ENCODE data around the gene ASB8. TPM values are rescaled to one million over a fixed set of nuclear protein-coding genes. Genes with fewer than 3 reads are reported as not detected.
"Not testable (repeated sequence)": the region's sequence is repeated elsewhere in the genome, so short reads cannot be mapped to it uniquely, and the experiment has no call there.

Gene ASB8
- total RNA-seq, 1 experiment from 2014 or later, result 42.7 TPM

- H3K79me2 ChIP-seq (ENCODE audit: low read length), result peaks cover 23% of the 10 kb centered on the region
- H3K9me3 ChIP-seq (ENCODE audit: low read length); H4K20me1 ChIP-seq (ENCODE audit: insufficient read depth, low read depth, low read length); H3K4me3 ChIP-seq (ENCODE audit: low read length); H3K27me3 ChIP-seq (ENCODE audit: low read length); H3K36me3 ChIP-seq (ENCODE audit: insufficient read depth, low read length); H3K27ac ChIP-seq (ENCODE audit: low read length); H3K9me2 ChIP-seq (replicated peaks; ENCODE audit: insufficient read depth, low read length); H3K4me2 ChIP-seq (ENCODE audit: low read depth, low read length, poor library complexity, severe bottlenecking); H2AFZ ChIP-seq (ENCODE audit: low read length); H3K9ac ChIP-seq (ENCODE audit: low read length); DNase-seq: not testable (repeated sequence)
- peaks cover 26% of the 10 kb centered on the region for H3K4me1 ChIP-seq (ENCODE audit: low read length)
Observed at GRCh38 chr12:48111312-48111693, 46.0 kb downstream of the ASB8 start.

- DNase-seq, result no peak
Observed at GRCh38 chr12:48110691-48111311, 46.5 kb downstream of the ASB8 start.

GRCh38 chr12:48109424-48109823, 47.9 kb downstream of the ASB8 start:
- H3K9me3 ChIP-seq (ENCODE audit: low read length), result no peaks in the 10 kb centered on the region
- no peaks in the 10 kb centered on the region for H3K9me2 ChIP-seq (replicated peaks; ENCODE audit: insufficient read depth, low read length)
- H3K36me3 ChIP-seq (ENCODE audit: insufficient read depth, low read length), result no peaks in the 10 kb centered on the region
- no peak for DNase-seq
- no peak overlapping the region for H3K4me3 ChIP-seq (ENCODE audit: low read length)
- H3K79me2 ChIP-seq (ENCODE audit: low read length), result peaks cover 33% of the 10 kb centered on the region
- H2AFZ ChIP-seq (ENCODE audit: low read length), result no peak overlapping the region
- H4K20me1 ChIP-seq (ENCODE audit: insufficient read depth, low read depth, low read length), result no peaks in the 10 kb centered on the region
- no peak overlapping the region for H3K9ac ChIP-seq (ENCODE audit: low read length)
- no peak overlapping the region for H3K27ac ChIP-seq (ENCODE audit: low read length)
- no peaks in the 10 kb centered on the region for H3K27me3 ChIP-seq (ENCODE audit: low read length)
- H3K4me2 ChIP-seq (ENCODE audit: low read depth, low read length, poor library complexity, severe bottlenecking), result no peak overlapping the region
- peaks cover 22% of the 10 kb centered on the region for H3K4me1 ChIP-seq (ENCODE audit: low read length)

More at GRCh38 chr12:48110691-48111311, 46.5 kb downstream of the ASB8 start:
- no peaks in the 10 kb centered on the region for H3K9me3 ChIP-seq (ENCODE audit: low read length)
- no peak overlapping the region for H3K4me2 ChIP-seq (ENCODE audit: low read depth, low read length, poor library complexity, severe bottlenecking)
- H4K20me1 ChIP-seq (ENCODE audit: insufficient read depth, low read depth, low read length), result no peaks in the 10 kb centered on the region
- peaks cover 21% of the 10 kb centered on the region for H3K4me1 ChIP-seq (ENCODE audit: low read length)
- H2AFZ ChIP-seq (ENCODE audit: low read length), result no peak overlapping the region
- H3K9me2 ChIP-seq (replicated peaks; ENCODE audit: insufficient read depth, low read length), result no peaks in the 10 kb centered on the region
- H3K27ac ChIP-seq (ENCODE audit: low read length), result no peak overlapping the region
- peaks cover 20% of the 10 kb centered on the region for H3K79me2 ChIP-seq (ENCODE audit: low read length)
- no peaks in the 10 kb centered on the region for H3K27me3 ChIP-seq (ENCODE audit: low read length)
- no peak overlapping the region for H3K9ac ChIP-seq (ENCODE audit: low read length)
- H3K4me3 ChIP-seq (ENCODE audit: low read length), result no peak overlapping the region
- no peaks in the 10 kb centered on the region for H3K36me3 ChIP-seq (ENCODE audit: insufficient read depth, low read length)

GRCh38 chr12:48106681-48107613, 50.4 kb downstream of the ASB8 start:
- H2AFZ ChIP-seq (ENCODE audit: low read length), result peak overlapping the region; percentile 44; the same call in 1 of the 2 replicates
- DNase-seq, result peak; percentile 69
- H3K4me2 ChIP-seq (ENCODE audit: low read depth, low read length, poor library complexity, severe bottlenecking), result peak overlapping the region; percentile 94
- no peaks in the 10 kb centered on the region for H4K20me1 ChIP-seq (ENCODE audit: insufficient read depth, low read depth, low read length)
- H3K36me3 ChIP-seq (ENCODE audit: insufficient read depth, low read length), result no peaks in the 10 kb centered on the region
- peak overlapping the region; percentile 77 for H3K4me3 ChIP-seq (ENCODE audit: low read length)
- H3K27me3 ChIP-seq (ENCODE audit: low read length), result no peaks in the 10 kb centered on the region
- H3K9me3 ChIP-seq (ENCODE audit: low read length), result no peaks in the 10 kb centered on the region
- H3K9ac ChIP-seq (ENCODE audit: low read length), result peak overlapping the region; percentile 92
- H3K27ac ChIP-seq (ENCODE audit: low read length), result peak overlapping the region; percentile 91
- H3K4me1 ChIP-seq (ENCODE audit: low read length), result peaks cover 45% of the 10 kb centered on the region
- peaks cover 56% of the 10 kb centered on the region for H3K79me2 ChIP-seq (ENCODE audit: low read length)
- no peaks in the 10 kb centered on the region for H3K9me2 ChIP-seq (replicated peaks; ENCODE audit: insufficient read depth, low read length)

GRCh38 chr12:48105867-48106680, 51.2 kb downstream of the ASB8 start, which contains the start of gene SENP1:
Gene SENP1, minus strand, starts transcription at chr12:48106079. Its CDS starts 4,607 bp downstream, at chr12:48101472.
- H3K9me3 ChIP-seq (ENCODE audit: low read length), result no peaks in the 10 kb centered on the region
- peak within 1 kb of the TSS; percentile 58; the same call in 1 of the 2 replicates for H2AFZ ChIP-seq (ENCODE audit: low read length)
- peak within 1 kb of the TSS; percentile 94 for H3K4me2 ChIP-seq (ENCODE audit: low read depth, low read length, poor library complexity, severe bottlenecking)
- H3K79me2 ChIP-seq (ENCODE audit: low read length), result peaks cover 64% of the 10 kb centered on the region
- peak; percentile 97 for DNase-seq
- no peaks in the 10 kb centered on the region for H3K9me2 ChIP-seq (replicated peaks; ENCODE audit: insufficient read depth, low read length)
- peaks cover 52% of the 10 kb centered on the region for H3K4me1 ChIP-seq (ENCODE audit: low read length)
- no peaks in the 10 kb centered on the region for H3K27me3 ChIP-seq (ENCODE audit: low read length)
- no peaks in the 10 kb centered on the region for H4K20me1 ChIP-seq (ENCODE audit: insufficient read depth, low read depth, low read length)
- H3K36me3 ChIP-seq (ENCODE audit: insufficient read depth, low read length), result no peaks in the 10 kb centered on the region
- peak within 1 kb of the TSS; percentile 92 for H3K9ac ChIP-seq (ENCODE audit: low read length)
- H3K27ac ChIP-seq (ENCODE audit: low read length), result peak within 1 kb of the TSS; percentile 91
- peak within 1 kb of the TSS; percentile 77 for H3K4me3 ChIP-seq (ENCODE audit: low read length)

GRCh38 chr12:48105321-48105866, 51.9 kb downstream of the ASB8 start:
- Histone ChIP-seq H3K9me2 (replicated peaks; ENCODE audit: insufficient read depth, low read length) (no peaks in the 10 kb centered on the region), H3K9me3 (ENCODE audit: low read length) (no peaks in the 10 kb centered on the region), H3K9ac (ENCODE audit: low read length) (peak overlapping the region; percentile 92), H3K4me1 (ENCODE audit: low read length) (peaks cover 52% of the 10 kb centered on the region), H3K27ac (ENCODE audit: low read length) (peak overlapping the region; percentile 91), H3K27me3 (ENCODE audit: low read length) (no peaks in the 10 kb centered on the region), H3K79me2 (ENCODE audit: low read length) (peaks cover 71% of the 10 kb centered on the region), H3K4me3 (ENCODE audit: low read length) (peak overlapping the region; percentile 77), H3K36me3 (ENCODE audit: insufficient read depth, low read length) (no peaks in the 10 kb centered on the region), H3K4me2 (ENCODE audit: low read depth, low read length, poor library complexity, severe bottlenecking) (peak overlapping the region; percentile 94), H2AFZ (ENCODE audit: low read length) (peak overlapping the region; percentile 58; the same call in 1 of the 2 replicates), H4K20me1 (ENCODE audit: insufficient read depth, low read depth, low read length) (no peaks in the 10 kb centered on the region)
- peak; percentile 84 for DNase-seq

- Histone ChIP-seq H3K27ac (ENCODE audit: low read length) (peak overlapping the region; percentile 91), H3K27me3 (ENCODE audit: low read length) (no peaks in the 10 kb centered on the region), H3K36me3 (ENCODE audit: insufficient read depth, low read length) (no peaks in the 10 kb centered on the region; the same call in 1 of the 2 replicates), H3K9ac (ENCODE audit: low read length) (peak overlapping the region; percentile 92), H3K9me3 (ENCODE audit: low read length) (no peaks in the 10 kb centered on the region), H3K9me2 (replicated peaks; ENCODE audit: insufficient read depth, low read length) (no peaks in the 10 kb centered on the region), H3K79me2 (ENCODE audit: low read length) (peaks cover 80% of the 10 kb centered on the region), H3K4me3 (ENCODE audit: low read length) (peak overlapping the region; percentile 77), H4K20me1 (ENCODE audit: insufficient read depth, low read depth, low read length) (no peaks in the 10 kb centered on the region), H3K4me2 (ENCODE audit: low read depth, low read length, poor library complexity, severe bottlenecking) (peak overlapping the region; percentile 94), H2AFZ (ENCODE audit: low read length) (no peak overlapping the region), H3K4me1 (ENCODE audit: low read length) (peaks cover 52% of the 10 kb centered on the region)
- peak; percentile 63 for DNase-seq
Observed at GRCh38 chr12:48104531-48104930, 52.8 kb downstream of the ASB8 start.

All from Karpas-422 (cell line).